K562 (cell line): ENCODE results near the gene TPR. TPM values are rescaled to one million over a fixed set of nuclear protein-coding genes. Genes with fewer than 3 reads are reported as not detected.
A peak's percentile ranks its signal among the peaks of the same experiment; 100 is the strongest.

Experiments used
- ATAC-seq: fragments of 200-7000 bp; cut with Tn5 transposase; 3 replicates; pipeline ENCODE4 v1.9.1; 2020; ENCODE audit warnings: moderate library complexity
- BruUV-seq: library from RNA; stranded (reverse); fragments of 400-500 nt; replicated peaks from 2 replicates; lab custom pipeline; 2021; lab: Mats Ljungman, UMichigan
- CTCF ChIA-PET: fragments of 300-600 bp; formaldehyde crosslinking; extraction: SDS; loops from one replicate; lab custom pipeline; 2021; ENCODE audit warnings: low intra/inter-chr PET ratio; lab: Yijun Ruan, JAX
- POLR2A ChIA-PET: fragments of 300-600, 350-650 bp; sonication (Branson Sonifier 250); formaldehyde crosslinking; extraction: SDS; loops from one replicate; lab custom pipeline; 2021; ENCODE audit warnings: antibody characterized with exemption, inconsistent platforms; lab: Yijun Ruan, JAX
- DNase-seq, 4 experiments: peaks; one replicate each; pipeline versions ENCODE4 v3.0.0 to v3.0.0-alpha.2; 2011 to 2018; ENCODE audit warnings: low spot score in 3 of 4, mixed read lengths in 3 of 4; ENCODE audit errors: extremely low read depth in 1 of 4
- FAIRE-seq: peaks from 2 replicates; lab custom pipeline; 2011; peaks lifted over from hg19 to GRCh38; lab: Jason Lieb, UNC
- H2AFZ ChIP-seq: 2 replicates; pipeline ENCODE4 v1.6.0; 2011; ENCODE audit warnings: low read depth, low read length, control low read depth, inconsistent platforms
- H3K27ac ChIP-seq: fragments of 200-600 bp; 3 replicates; pipeline ENCODE4 v1.8.0; 2011; ENCODE audit warnings: low read depth, mild to moderate bottlenecking, control low read depth, inconsistent platforms, low read length, moderate library complexity, mixed read lengths; ENCODE audit errors: extremely low read depth
- H3K27me3 ChIP-seq, 2 experiments: fragments of 300-600 bp in 1 of 2; 2 replicates in 1 of 2; 3 replicates in 1 of 2; pipeline versions ENCODE4 v1.6.0 to v1.8.0; 2011; ENCODE audit warnings: inconsistent platforms in 2 of 2, low read length in 2 of 2, mild to moderate bottlenecking in 1 of 2, mixed read lengths in 1 of 2, moderate library complexity in 1 of 2; ENCODE audit not compliant: control insufficient read depth in 2 of 2, insufficient read depth in 2 of 2
- H3K36me3 ChIP-seq: fragments of 300-600 bp; 3 replicates; pipeline ENCODE4 v1.8.0; 2011; ENCODE audit warnings: mild to moderate bottlenecking, low read length, inconsistent platforms; ENCODE audit not compliant: control insufficient read depth, insufficient read depth
- H3K4me1 ChIP-seq, 2 experiments: fragments of 200-600 bp in 1 of 2; replicated peaks in 1 of 2; 2 replicates in 1 of 2; 3 replicates in 1 of 2; pipeline versions ENCODE4 v1.5.1 to v1.8.0; 2011; ENCODE audit warnings: inconsistent platforms in 2 of 2, low read length in 2 of 2, mild to moderate bottlenecking in 1 of 2, mixed read lengths in 1 of 2, moderate library complexity in 1 of 2; ENCODE audit not compliant: control insufficient read depth in 2 of 2, insufficient read depth in 2 of 2
- H3K4me2 ChIP-seq: 2 replicates; pipeline ENCODE4 v1.6.1; 2011; ENCODE audit warnings: low read length, control low read depth, inconsistent platforms, mixed read lengths; ENCODE audit not compliant: insufficient read depth
- H3K4me3 ChIP-seq: fragments of 200-600 bp; sonication (generic), shearing (Covaris generic); 2 replicates; pipeline ENCODE4 v1.5.1; 2016; ENCODE audit warnings: control low read depth, inconsistent platforms
- H3K79me2 ChIP-seq: fragments of 200-600 bp; 3 replicates; pipeline ENCODE4 v1.8.0; 2011; ENCODE audit warnings: low read length, inconsistent platforms; ENCODE audit not compliant: control insufficient read depth, insufficient read depth
- H3K9ac ChIP-seq, 2 experiments: 2 replicates each; pipeline versions ENCODE4 v1.6.0 to v1.6.1; 2011; ENCODE audit warnings: low read depth in 2 of 2, low read length in 2 of 2, control low read depth in 1 of 2, inconsistent platforms in 1 of 2, mild to moderate bottlenecking in 1 of 2, mixed read lengths in 1 of 2; ENCODE audit not compliant: insufficient read depth in 1 of 2
- H3K9me1 ChIP-seq: one replicate; pipeline ENCODE4 v1.6.0; 2011; ENCODE audit warnings: inconsistent platforms, mild to moderate bottlenecking, low read length, moderate library complexity; ENCODE audit not compliant: control insufficient read depth, insufficient read depth
- H3K9me3 ChIP-seq: replicated peaks from 2 replicates; pipeline ENCODE4 v1.5.1; 2011; ENCODE audit warnings: low read depth, low read length, inconsistent platforms; ENCODE audit not compliant: control insufficient read depth, insufficient read depth
- H4K20me1 ChIP-seq: replicated peaks from 2 replicates; pipeline ENCODE4 v1.6.1; 2011; ENCODE audit warnings: low read length, inconsistent platforms, mixed read lengths; ENCODE audit not compliant: control insufficient read depth, insufficient read depth
- ATF7 ChIP-seq: fragments of 450-650 bp; IDR thresholded peaks from 2 replicates; pipeline ENCODE4 v1.7.1; 2014; ENCODE audit warnings: mild to moderate bottlenecking, moderate library complexity
- CTBP1 ChIP-seq: fragments of 450-650 bp; IDR thresholded peaks from 2 replicates; pipeline ENCODE4 v1.6.1; 2016; ENCODE audit warnings: borderline replicate concordance
- MGA ChIP-seq: fragments of 450-650 bp; IDR thresholded peaks from 2 replicates; pipeline ENCODE4 v1.6.1; 2016; ENCODE audit warnings: mild to moderate bottlenecking, moderate library complexity
- MYC ChIP-seq, 2 experiments: fragments of 250-450 bp in 1 of 2; sonication (Bioruptor Pico) in 1 of 2; IDR thresholded peaks; 2 replicates each; pipeline versions ENCODE4 v1.5.1 to v1.6.1; 2012 to 2021; ENCODE audit warnings: low read depth in 2 of 2, borderline replicate concordance in 1 of 2, improper control_type of control experiment in 1 of 2, low read length in 1 of 2, mild to moderate bottlenecking in 1 of 2, moderate library complexity in 1 of 2
- PML ChIP-seq: IDR thresholded peaks from 2 replicates; pipeline ENCODE4 v1.6.1; 2012; ENCODE audit warnings: low read length, inconsistent platforms
- ZBTB7A ChIP-seq: IDR thresholded peaks from 2 replicates; pipeline ENCODE4 v1.6.1; 2011; ENCODE audit warnings: low read depth, mild to moderate bottlenecking, low read length, moderate library complexity, borderline replicate concordance; ENCODE audit not compliant: control insufficient read depth
- ZNF12 ChIP-seq: sonication (generic); formaldehyde crosslinking; IDR thresholded peaks from 2 replicates; pipeline ENCODE4 v1.4.0; 2020; ENCODE audit warnings: mild to moderate bottlenecking, missing genetic modification reagents
- whole genome bisulfite sequencing: fragments of 100-300 bp; shearing (Covaris generic); methylation state at CpG from one replicate; pipeline ENCODE4 v1.1.6; 2016; ENCODE audit warnings: low coverage, mixed read lengths; ENCODE audit not compliant: insufficient coverage; ENCODE audit errors: missing lambda C conversion rate; 5-methylcytosine and 5-hydroxymethylcytosine counted together
- in situ Hi-C: fragments of 300-500 bp; cut with MboI; formaldehyde crosslinking; loops from 4 replicates; pipeline ENCODE4 v1.15.0; 2018; ENCODE audit warnings: inconsistent platforms, mixed read lengths
- intact Hi-C: fragments of 100-400 bp; cut with micrococcal nuclease; formaldehyde crosslinking; loops from 2 replicates; pipeline ENCODE4 v1.14.2; 2022
- polyA plus RNA-seq, 8 experiments: library from polyadenylated mRNA; depleted of rRNA in 4 of 8; stranded (reverse) in 5 of 8; unstranded in 3 of 8; fragments of >200 nt; fragmentation: Nextera tagmentation in 2 of 8; fragmentation: Illumina TruSeq in 1 of 8; extraction: Ambion mirVana in 2 of 8; extraction: Trizol in 1 of 8; gene quantifications; 2 replicates each; pipeline versions ENCODE4 v1.2.1 to v1.2.3, GENCODE V29; 2011 to 2014; ENCODE audit warnings: inconsistent platforms in 1 of 8, missing spikeins in 1 of 8
- total RNA-seq, 7 experiments: library from RNA; depleted of rRNA in 6 of 7; stranded (reverse); fragments of >200 nt in 6 of 7; fragmentation: Illumina TruSeq in 2 of 7; extraction: Trizol in 2 of 7; gene quantifications; 2 replicates each; pipeline versions ENCODE4 v1.2.1 to v1.2.3, GENCODE V29; 2011 to 2021; ENCODE audit warnings: low replicate concordance in 1 of 7

Gene TPR
- total and polyA plus RNA-seq, 9 of the 15 experiments (the other 6 are each of a cell fraction or from before 2014, with no cell fraction given): 48.5 to 167 (median 138) TPM

GRCh38 chr1:186315570-186315969 is 59.5 kb downstream of the TPR start:
- DNase-seq (no peak), ATAC-seq (peak; percentile 25; the same call in 2 of the 3 replicates), FAIRE-seq (no peak)
- Histone ChIP-seq H2AFZ (no peak overlapping the region), H3K36me3 (peaks cover 85% of the 10 kb centered on the region), H3K9me3 (no peaks in the 10 kb centered on the region), H3K27ac (no peak overlapping the region), H3K4me3 (no peak overlapping the region), H3K9me1 (no peaks in the 10 kb centered on the region), H3K4me2 (no peak overlapping the region), H3K27me3 (no peaks in the 10 kb centered on the region), H3K79me2 (no peaks in the 10 kb centered on the region), H3K9ac (no peak overlapping the region), H3K4me1 (no peaks in the 10 kb centered on the region), H4K20me1 (no peaks in the 10 kb centered on the region)
- intact Hi-C loops (no loop called here), in situ Hi-C loops (no loop called here)
- 77% methylated on average over 3 of the region's 3 CpGs for WGBS
- ChIA-PET CTCF (no interaction called here), POLR2A (interaction anchor here (0.7 to 1.0 kb wide), 2 partner anchors 10 to 95 kb away, joined by 4 to 5 read pairs; no protein-coding TSS in a partner anchor)
- TF ChIP-seq ZBTB7A: no peak
- no peak for TF ChIP-seq CTBP1
- no peak for TF ChIP-seq ATF7
- TF ChIP-seq PML: no peak
- TF ChIP-seq ZNF12: no peak
- TF ChIP-seq MGA: no peak
- no peak for TF ChIP-seq MYC (IDR thresholded peaks at IDR 0.05; ENCODE audit: low read depth, low read length)
- TF ChIP-seq MYC (CRISPR knock-in tag; IDR thresholded peaks at IDR 0.05; ENCODE audit: borderline replicate concordance, low read depth): no peak
- BruUV-seq: no TSS peak
